OCI-LY1 (cell line): ENCODE data around the gene CYP4F2.

ENCODE experiments used
- EZH2 ChIP-seq: fragments of 200-600 bp; sonication (generic), shearing (Covaris generic); IDR thresholded peaks from 2 replicates; pipeline ENCODE4 v1.8.0; 2017; ENCODE audit warnings: borderline replicate concordance, mixed run types, mild to moderate bottlenecking, antibody characterized with exemption, low read length, moderate library complexity, mixed read lengths
- TF ChIP-seq, protein P1 (sequence below): fragments of 200-600 bp; sonication (generic), shearing (Covaris generic); IDR thresholded peaks from 2 replicates; pipeline ENCODE4 v1.5.1; 2017; ENCODE audit warnings: mild to moderate bottlenecking, antibody characterized with exemption, low read length, moderate library complexity, mixed read lengths

DNA sequence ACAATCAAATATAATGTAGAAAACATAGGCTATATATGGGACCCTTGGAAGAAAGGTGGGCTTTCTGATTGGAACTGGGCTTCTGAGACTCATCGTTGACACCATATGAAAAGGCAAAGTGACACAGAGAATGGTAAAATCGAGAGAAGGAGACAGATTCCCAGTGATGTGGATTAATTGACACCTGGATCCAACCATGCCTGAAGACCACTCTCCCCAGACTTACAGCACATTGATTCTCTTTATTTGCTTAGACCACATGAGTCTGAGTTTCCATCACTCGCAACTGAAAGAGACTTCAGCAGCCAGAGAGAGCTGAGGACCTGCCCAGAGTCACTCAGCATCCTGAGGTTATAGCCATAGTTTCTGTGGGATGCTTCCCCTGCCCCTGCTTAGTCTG lies 30.4 kb upstream of the CYP4F2 start:
- TF ChIP-seq, protein P1, sequence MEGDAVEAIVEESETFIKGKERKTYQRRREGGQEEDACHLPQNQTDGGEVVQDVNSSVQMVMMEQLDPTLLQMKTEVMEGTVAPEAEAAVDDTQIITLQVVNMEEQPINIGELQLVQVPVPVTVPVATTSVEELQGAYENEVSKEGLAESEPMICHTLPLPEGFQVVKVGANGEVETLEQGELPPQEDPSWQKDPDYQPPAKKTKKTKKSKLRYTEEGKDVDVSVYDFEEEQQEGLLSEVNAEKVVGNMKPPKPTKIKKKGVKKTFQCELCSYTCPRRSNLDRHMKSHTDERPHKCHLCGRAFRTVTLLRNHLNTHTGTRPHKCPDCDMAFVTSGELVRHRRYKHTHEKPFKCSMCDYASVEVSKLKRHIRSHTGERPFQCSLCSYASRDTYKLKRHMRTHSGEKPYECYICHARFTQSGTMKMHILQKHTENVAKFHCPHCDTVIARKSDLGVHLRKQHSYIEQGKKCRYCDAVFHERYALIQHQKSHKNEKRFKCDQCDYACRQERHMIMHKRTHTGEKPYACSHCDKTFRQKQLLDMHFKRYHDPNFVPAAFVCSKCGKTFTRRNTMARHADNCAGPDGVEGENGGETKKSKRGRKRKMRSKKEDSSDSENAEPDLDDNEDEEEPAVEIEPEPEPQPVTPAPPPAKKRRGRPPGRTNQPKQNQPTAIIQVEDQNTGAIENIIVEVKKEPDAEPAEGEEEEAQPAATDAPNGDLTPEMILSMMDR = no peak
- TF ChIP-seq EZH2 = no peak
